Bronchial epithelial cell (primary cell): ENCODE measurements around the gene RAD51B. TPM values are rescaled to one million over a fixed set of nuclear protein-coding genes. Genes with fewer than 3 reads are reported as not detected.
"Not testable (repeated sequence)": the region's sequence is repeated elsewhere in the genome, so short reads cannot be mapped to it uniquely, and the experiment has no call there.

Source experiments
- DNase-seq: peaks from one replicate; pipeline ENCODE4 v3.0.0-alpha.2; 2010; ENCODE audit warnings: low read depth
- FAIRE-seq: peaks from 2 replicates; lab custom pipeline; 2011; peaks lifted over from hg19 to GRCh38; lab: Jason Lieb, UNC
- H3K27me3 ChIP-seq: 2 replicates; pipeline ENCODE4 v1.5.1; 2011; ENCODE audit warnings: low read length; ENCODE audit not compliant: control insufficient read depth, insufficient read depth
- H3K36me3 ChIP-seq: 2 replicates; pipeline ENCODE4 v1.5.1; 2011; ENCODE audit warnings: low read length; ENCODE audit not compliant: control insufficient read depth, insufficient read depth
- H3K4me3 ChIP-seq: 2 replicates; pipeline ENCODE4 v1.5.1; 2011; ENCODE audit warnings: mild to moderate bottlenecking, low read depth, low read length, control low read depth
- total RNA-seq: library from RNA; depleted of rRNA; stranded (reverse); fragments of >200 nt; gene quantifications from 2 replicates; pipeline ENCODE4 v1.2.1, GENCODE V29; 2014
- TF ChIP-seq, protein P1 (sequence below): IDR thresholded peaks from 2 replicates; pipeline ENCODE4 v1.5.1; 2011; ENCODE audit warnings: mild to moderate bottlenecking, moderate library complexity, low read length, control low read depth, inconsistent platforms; ENCODE audit not compliant: insufficient read depth, severe bottlenecking

RAD51B gene
- total RNA-seq, 1 donor from 2014 or later, result 12.1 TPM

DNA sequence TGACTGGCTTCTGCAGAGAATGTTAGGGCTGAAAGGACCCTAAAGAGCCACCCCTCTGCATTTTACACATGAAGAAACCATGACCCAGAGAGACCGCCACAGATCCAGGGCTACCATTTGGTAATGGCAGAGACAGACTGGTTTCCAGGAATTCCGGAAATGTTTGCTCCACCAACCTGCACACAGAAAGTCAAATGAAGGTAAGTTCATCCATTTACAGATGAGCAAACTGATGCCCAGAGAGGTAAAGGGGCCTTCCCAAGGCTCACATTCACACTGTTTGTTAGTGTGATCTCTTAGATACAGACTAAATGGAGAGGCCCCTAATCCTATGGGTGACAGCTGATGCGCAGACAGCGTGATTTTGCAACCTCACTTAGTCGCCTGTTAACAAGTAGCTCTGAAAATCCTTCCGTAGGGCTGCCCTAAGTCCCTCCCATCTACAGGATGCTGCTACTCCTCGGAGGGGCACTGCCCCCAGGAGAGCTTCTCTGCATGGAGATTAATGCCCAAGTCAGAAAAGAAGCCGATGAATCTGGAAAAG is 939.5 kb downstream of the RAD51B start:
- no peak for FAIRE-seq
- H3K36me3 ChIP-seq, result no peaks in the 10 kb centered on the region
- DNase-seq, result no peak
- no peaks in the 10 kb centered on the region for H3K27me3 ChIP-seq
- no peak overlapping the region for H3K4me3 ChIP-seq
- TF ChIP-seq, protein P1, sequence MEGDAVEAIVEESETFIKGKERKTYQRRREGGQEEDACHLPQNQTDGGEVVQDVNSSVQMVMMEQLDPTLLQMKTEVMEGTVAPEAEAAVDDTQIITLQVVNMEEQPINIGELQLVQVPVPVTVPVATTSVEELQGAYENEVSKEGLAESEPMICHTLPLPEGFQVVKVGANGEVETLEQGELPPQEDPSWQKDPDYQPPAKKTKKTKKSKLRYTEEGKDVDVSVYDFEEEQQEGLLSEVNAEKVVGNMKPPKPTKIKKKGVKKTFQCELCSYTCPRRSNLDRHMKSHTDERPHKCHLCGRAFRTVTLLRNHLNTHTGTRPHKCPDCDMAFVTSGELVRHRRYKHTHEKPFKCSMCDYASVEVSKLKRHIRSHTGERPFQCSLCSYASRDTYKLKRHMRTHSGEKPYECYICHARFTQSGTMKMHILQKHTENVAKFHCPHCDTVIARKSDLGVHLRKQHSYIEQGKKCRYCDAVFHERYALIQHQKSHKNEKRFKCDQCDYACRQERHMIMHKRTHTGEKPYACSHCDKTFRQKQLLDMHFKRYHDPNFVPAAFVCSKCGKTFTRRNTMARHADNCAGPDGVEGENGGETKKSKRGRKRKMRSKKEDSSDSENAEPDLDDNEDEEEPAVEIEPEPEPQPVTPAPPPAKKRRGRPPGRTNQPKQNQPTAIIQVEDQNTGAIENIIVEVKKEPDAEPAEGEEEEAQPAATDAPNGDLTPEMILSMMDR, result no peak

DNA sequence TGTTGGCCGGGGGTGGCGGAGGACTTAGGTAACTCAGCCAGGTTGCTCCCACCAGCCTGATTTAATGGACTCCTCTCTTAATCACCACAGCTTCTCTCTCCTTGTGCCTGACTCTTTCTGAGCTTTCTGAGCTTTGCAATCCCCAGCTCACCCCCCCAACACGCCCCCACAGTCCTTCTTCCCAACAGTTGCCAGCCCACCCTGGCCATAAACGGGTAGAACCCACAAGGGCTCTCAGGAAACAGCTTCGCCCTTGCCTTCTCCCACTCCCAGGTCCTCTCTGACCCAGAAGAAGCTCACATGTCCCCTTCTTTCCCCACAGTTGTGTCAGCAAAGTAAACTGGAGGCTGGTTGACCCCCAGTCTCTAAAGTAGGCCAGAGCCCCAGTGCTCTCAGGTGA is 940.4 kb downstream of the RAD51B start:
- DNase-seq, result no peak
- Histone ChIP-seq H3K27me3 (no peaks in the 10 kb centered on the region), H3K36me3 (no peaks in the 10 kb centered on the region), H3K4me3 (no peak overlapping the region)
- FAIRE-seq, result no peak
- TF ChIP-seq, protein P1, result no peak

DNA sequence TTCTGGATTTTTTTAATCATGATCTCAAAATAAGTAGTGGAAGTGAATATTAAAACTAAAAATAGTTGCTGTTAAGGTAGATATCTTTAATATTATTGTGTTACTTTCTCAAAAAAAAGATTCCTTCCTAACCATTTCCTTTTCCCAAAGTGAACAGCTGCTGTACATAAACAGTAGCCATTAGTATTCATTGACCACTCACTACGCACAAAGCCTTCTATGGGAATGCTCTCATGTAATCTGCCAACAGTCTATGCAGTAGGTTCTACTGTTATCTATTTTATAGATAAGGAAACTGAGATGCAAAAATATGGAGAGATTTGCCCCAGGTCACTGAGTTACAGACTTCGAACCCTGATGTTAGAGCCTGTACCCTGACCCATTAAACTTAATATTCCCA is 941.2 kb downstream of the RAD51B start:
- H3K4me3 ChIP-seq, result no peak overlapping the region
- DNase-seq (no peak), FAIRE-seq (no peak)
- no peaks in the 10 kb centered on the region for H3K27me3 ChIP-seq
- TF ChIP-seq, protein P1, result no peak
- H3K36me3 ChIP-seq, result no peaks in the 10 kb centered on the region

DNA sequence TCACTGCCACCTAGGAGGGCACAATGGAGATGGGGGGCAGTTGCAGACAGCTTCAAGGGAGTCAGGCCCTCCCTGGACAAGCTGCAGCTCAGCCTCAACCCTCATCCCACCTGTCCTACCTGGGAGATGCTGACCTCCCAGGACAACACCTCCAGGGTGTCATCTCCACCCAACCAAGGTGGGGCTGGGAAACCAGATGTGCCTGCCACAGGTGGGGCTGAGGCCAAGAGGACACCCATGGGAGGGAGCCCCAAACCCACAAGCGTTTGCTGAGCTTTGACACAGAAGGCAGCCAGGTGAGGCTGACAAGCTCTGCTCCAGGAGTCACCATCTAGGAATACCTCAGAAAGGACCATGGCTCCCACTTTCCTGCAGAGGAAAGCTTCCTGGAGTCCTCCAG is 941.8 kb downstream of the RAD51B start:
- no peak for FAIRE-seq
- no peaks in the 10 kb centered on the region for H3K36me3 ChIP-seq
- H3K27me3 ChIP-seq, result no peaks in the 10 kb centered on the region
- DNase-seq, result no peak
- TF ChIP-seq, protein P1, result no peak
- no peak overlapping the region for H3K4me3 ChIP-seq

DNA sequence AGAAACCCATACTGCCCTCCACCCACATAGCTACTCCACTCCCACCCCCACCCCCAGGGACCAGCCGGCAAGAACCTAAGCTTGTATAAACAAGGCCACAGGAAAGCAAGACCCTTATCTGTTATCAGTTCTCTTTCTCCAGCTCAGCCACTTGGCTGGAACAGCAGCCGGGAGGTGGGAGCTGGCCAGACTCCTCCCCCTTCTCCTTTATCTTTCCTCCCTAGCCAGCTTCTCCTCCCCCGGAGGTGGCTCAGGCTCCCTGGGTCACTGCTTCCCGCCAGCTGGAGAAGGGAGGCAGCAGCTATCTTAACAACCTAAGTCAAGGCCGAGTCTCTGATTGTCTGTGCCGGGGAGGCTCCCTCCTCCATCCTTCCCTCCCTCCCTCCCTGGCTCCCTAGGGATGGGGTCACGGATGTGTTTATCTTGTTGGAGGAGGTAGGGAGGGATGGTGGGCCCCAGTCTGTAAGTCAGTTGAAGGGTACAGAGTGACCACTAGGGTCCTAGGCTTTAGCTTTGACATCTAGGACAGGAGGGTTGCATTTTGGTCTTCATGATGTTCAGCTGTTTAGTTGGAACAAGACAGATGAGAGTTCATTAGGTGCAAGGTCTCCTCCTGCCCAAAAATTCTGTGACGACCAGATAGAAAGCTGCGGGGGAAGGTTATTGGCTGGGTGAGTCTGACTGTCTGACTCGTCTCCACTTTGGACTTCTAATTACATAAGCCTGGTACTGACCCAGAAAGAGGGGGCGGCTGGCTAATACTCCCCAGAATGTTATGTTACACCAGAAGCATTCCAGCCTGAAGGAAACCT is 943.6 kb downstream of the RAD51B start:
- no peak for DNase-seq
- Histone ChIP-seq H3K27me3 (peaks cover 2% of the 10 kb centered on the region), H3K4me3 (no peak overlapping the region), H3K36me3 (no peaks in the 10 kb centered on the region)
- TF ChIP-seq, protein P1, result no peak
- no peak for FAIRE-seq

DNA sequence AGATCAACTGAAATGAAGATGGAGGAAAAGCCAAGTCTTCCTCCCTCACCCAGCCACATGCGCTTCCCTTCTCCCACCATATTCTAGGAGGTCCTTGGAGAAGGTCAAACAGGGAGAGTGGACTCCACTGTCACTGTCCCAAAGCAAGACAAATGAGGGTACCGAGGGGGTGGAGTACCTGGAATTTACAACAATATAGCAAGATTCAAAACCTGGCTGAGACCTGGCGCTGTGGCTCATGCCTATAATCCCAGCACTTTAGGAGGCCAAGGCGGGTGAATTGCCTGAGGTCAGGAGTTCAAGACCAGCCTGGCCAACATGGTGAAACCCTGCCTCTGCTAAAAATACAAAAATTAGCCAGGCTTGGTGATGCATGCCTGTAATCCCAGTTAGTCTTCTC is 944.3 kb downstream of the RAD51B start:
- H3K4me3 ChIP-seq, H3K36me3 ChIP-seq, H3K27me3 ChIP-seq, DNase-seq, FAIRE-seq: not testable (repeated sequence)
